ENCODE data around the gene GMEB1. TPM values are rescaled to one million over a fixed set of nuclear protein-coding genes. Genes with fewer than 3 reads are reported as not detected.

Gene GMEB1
- total and polyA plus RNA-seq, 10 of the 15 experiments (the other 5 are each of a cell fraction or from before 2014, with no cell fraction given): 4.9 to 17.6 (median 9.4) TPM

GRCh38 chr1:28631713-28632112, 36.9 kb upstream of the GMEB1 start:
- POLR2A ChIA-PET: interaction anchor here (0.6 to 1.1 kb wide), 2 partner anchors 10 to 38 kb away, joined by 3 to 4 read pairs; no protein-coding TSS in a partner anchor

More at GRCh38 chr1:28631713-28632112, 36.9 kb upstream of the GMEB1 start:
- DNase-seq (ENCODE audit: low read depth, low spot score): no peak
- Histone ChIP-seq H3K4me3 (no peak overlapping the region), H3K4me2 (ENCODE audit: control insufficient read depth, insufficient read depth) (no peak overlapping the region; the same call in 1 of the 2 replicates), H4K20me1 (ENCODE audit: control insufficient read depth, insufficient read depth) (no peaks in the 10 kb centered on the region), H3K4me1 (ENCODE audit: control insufficient read depth, insufficient read depth, low read length) (peaks cover 13% of the 10 kb centered on the region), H3K27ac (ENCODE audit: control insufficient read depth, insufficient read depth) (peak overlapping the region; percentile 48; the same call in 1 of the 2 replicates), H3K9me3 (replicated peaks; ENCODE audit: control insufficient read depth, insufficient read depth, low read length) (peaks cover 3% of the 10 kb centered on the region; the same call in 2 of the 3 replicates), H3K79me2 (ENCODE audit: control insufficient read depth, insufficient read depth, low read length) (no peaks in the 10 kb centered on the region), H3K27me3 (replicated peaks in 1 of 2; ENCODE audit: control insufficient read depth in 2 of 2, insufficient read depth in 2 of 2, low read length in 1 of 2) (no peaks in the 10 kb centered on the region), H2AFZ (ENCODE audit: control insufficient read depth, low read depth, low read length) (no peak overlapping the region), H3K36me3 (ENCODE audit: control insufficient read depth in 2 of 2, insufficient read depth in 2 of 2, low read length in 1 of 2) (peaks cover 0 to 2% of the 10 kb centered on the region in 2 experiments; a peak in 1 of 4 replicates), H3K9ac (ENCODE audit: control insufficient read depth, insufficient read depth, low read length) (no peak overlapping the region)
- peak; percentile 86 for ATAC-seq
- ChIA-PET SMC1A (ENCODE audit: uncharacterized antibody, unreplicated experiment) (interaction anchor here (1.0 to 1.4 kb wide), 2 partner anchors 9 kb away, joined by 4 to 6 read pairs; no protein-coding TSS in a partner anchor), RAD21 (ENCODE audit: unreplicated experiment) (interaction anchor here (0.6 to 0.9 kb wide), 2 partner anchors 11 to 29 kb away, joined by 3 to 4 read pairs; no protein-coding TSS in a partner anchor), CTCF (interaction anchor here (0.6 to 2.0 kb wide), 4 partner anchors 9 to 208 kb away, joined by 3 to 4 read pairs (median 4); no protein-coding TSS in a partner anchor)
- 23% methylated on average over 1 of the region's 1 CpG for WGBS (ENCODE audit: insufficient coverage, insufficient replicate concordance, low lambda C conversion rate, missing lambda C conversion rate)
- no TSS peak for BruUV-seq (replicated peaks)
- FAIRE-seq: peak; percentile 75
- intact Hi-C loops (cut with micrococcal nuclease; ENCODE audit: unreplicated experiment) (no loop called here), in situ Hi-C loops (cut with MboI) (no loop called here)
- TF ChIP-seq PAX5 (IDR thresholded peaks at IDR 0.05; ENCODE audit: borderline replicate concordance, low read depth, low read length) (no peak), HDAC2 (IDR thresholded peaks at IDR 0.05) (no peak), ATF2 (IDR thresholded peaks at IDR 0.05; ENCODE audit: low read length) (peak; percentile 56; the same call in 1 of the 2 replicates), MEF2B (IDR thresholded peaks at IDR 0.05; ENCODE audit: partially characterized antibody, poor library complexity, severe bottlenecking) (peak; percentile 33), ATF7 (IDR thresholded peaks at IDR 0.05; ENCODE audit: low read depth) (peak; percentile 40; the same call in 1 of the 2 replicates), PML (IDR thresholded peaks at IDR 0.05; ENCODE audit: low read length) (no peak), IKZF2 (IDR thresholded peaks at IDR 0.05) (0 out of 4 replicates have a peak, but pooled peaks of 1 of the 2 experiments have one; percentile 11), MEF2A (IDR thresholded peaks at IDR 0.05; ENCODE audit: insufficient read depth, low read depth, low read length) (peak; percentile 69; the same call in 1 of the 2 replicates), RUNX3 (IDR thresholded peaks at IDR 0.05; ENCODE audit: low read length) (0 out of 2 replicates have a peak, but pooled peaks have one; percentile 12), CREB1 (IDR thresholded peaks at IDR 0.05; ENCODE audit: low read depth) (no peak), JUNB (IDR thresholded peaks at IDR 0.05) (peak; percentile 70), RELB (IDR thresholded peaks at IDR 0.05; ENCODE audit: low read depth) (peak; percentile 29; the same call in 1 of the 2 replicates), SPI1 (IDR thresholded peaks at IDR 0.05; ENCODE audit: borderline replicate concordance, insufficient read depth, low read depth, low read length) (peak; percentile 76), SRF (IDR thresholded peaks at IDR 0.05; ENCODE audit: low read depth in 2 of 2, low read length in 2 of 2) (no peak), BACH1 (IDR thresholded peaks at IDR 0.05; ENCODE audit: borderline replicate concordance) (peak; percentile 78; the same call in 1 of the 2 replicates), EP300 (IDR thresholded peaks at IDR 0.05; ENCODE audit: borderline replicate concordance in 1 of 2, control insufficient read depth in 1 of 2, low read depth in 2 of 2, low read length in 2 of 2) (peak in 1 of 2 experiments; percentile 47; a peak in 2 of 4 replicates)
- TF ChIP-seq, protein P1, sequence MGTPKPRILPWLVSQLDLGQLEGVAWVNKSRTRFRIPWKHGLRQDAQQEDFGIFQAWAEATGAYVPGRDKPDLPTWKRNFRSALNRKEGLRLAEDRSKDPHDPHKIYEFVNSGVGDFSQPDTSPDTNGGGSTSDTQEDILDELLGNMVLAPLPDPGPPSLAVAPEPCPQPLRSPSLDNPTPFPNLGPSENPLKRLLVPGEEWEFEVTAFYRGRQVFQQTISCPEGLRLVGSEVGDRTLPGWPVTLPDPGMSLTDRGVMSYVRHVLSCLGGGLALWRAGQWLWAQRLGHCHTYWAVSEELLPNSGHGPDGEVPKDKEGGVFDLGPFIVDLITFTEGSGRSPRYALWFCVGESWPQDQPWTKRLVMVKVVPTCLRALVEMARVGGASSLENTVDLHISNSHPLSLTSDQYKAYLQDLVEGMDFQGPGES (IDR thresholded peaks at IDR 0.05): no peak

Measured in GM12878 (cell line).